ENCODE results near the gene ASTL.

ASTL gene

DNA sequence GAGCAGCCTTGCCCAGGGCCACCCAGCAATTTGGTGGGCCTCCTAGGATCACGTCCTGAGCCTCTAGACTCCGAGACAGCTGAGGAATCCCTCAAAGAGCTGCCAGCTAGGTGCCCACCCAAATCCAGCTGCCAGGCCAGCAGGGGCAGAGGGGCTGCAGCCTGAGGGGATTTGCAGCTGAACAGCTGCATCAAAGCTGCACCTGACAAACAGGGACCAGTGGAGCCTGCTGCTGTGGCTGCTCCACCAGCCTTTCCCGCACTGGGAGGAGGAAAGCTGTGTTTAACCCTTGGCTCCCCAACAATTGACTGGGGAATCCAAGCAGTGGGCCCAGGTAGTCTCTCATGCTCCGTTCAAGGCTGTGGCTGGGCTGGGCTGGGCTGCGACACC is 30.2 kb downstream of the ASTL start:
- no peak overlapping the region for H3K4me3 ChIP-seq (ENCODE audit: low read length)
- DNase-seq (ENCODE audit: low read depth), result no peak
- TF ChIP-seq, protein P1, sequence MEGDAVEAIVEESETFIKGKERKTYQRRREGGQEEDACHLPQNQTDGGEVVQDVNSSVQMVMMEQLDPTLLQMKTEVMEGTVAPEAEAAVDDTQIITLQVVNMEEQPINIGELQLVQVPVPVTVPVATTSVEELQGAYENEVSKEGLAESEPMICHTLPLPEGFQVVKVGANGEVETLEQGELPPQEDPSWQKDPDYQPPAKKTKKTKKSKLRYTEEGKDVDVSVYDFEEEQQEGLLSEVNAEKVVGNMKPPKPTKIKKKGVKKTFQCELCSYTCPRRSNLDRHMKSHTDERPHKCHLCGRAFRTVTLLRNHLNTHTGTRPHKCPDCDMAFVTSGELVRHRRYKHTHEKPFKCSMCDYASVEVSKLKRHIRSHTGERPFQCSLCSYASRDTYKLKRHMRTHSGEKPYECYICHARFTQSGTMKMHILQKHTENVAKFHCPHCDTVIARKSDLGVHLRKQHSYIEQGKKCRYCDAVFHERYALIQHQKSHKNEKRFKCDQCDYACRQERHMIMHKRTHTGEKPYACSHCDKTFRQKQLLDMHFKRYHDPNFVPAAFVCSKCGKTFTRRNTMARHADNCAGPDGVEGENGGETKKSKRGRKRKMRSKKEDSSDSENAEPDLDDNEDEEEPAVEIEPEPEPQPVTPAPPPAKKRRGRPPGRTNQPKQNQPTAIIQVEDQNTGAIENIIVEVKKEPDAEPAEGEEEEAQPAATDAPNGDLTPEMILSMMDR (IDR thresholded peaks at IDR 0.05; ENCODE audit: insufficient read depth, low read depth, low read length, missing control alignments), result no peak

- no peak overlapping the region for H3K4me3 ChIP-seq (ENCODE audit: low read length)
Observed at GRCh38 chr2:96107708-96108065, 30.6 kb downstream of the ASTL start.

DNA sequence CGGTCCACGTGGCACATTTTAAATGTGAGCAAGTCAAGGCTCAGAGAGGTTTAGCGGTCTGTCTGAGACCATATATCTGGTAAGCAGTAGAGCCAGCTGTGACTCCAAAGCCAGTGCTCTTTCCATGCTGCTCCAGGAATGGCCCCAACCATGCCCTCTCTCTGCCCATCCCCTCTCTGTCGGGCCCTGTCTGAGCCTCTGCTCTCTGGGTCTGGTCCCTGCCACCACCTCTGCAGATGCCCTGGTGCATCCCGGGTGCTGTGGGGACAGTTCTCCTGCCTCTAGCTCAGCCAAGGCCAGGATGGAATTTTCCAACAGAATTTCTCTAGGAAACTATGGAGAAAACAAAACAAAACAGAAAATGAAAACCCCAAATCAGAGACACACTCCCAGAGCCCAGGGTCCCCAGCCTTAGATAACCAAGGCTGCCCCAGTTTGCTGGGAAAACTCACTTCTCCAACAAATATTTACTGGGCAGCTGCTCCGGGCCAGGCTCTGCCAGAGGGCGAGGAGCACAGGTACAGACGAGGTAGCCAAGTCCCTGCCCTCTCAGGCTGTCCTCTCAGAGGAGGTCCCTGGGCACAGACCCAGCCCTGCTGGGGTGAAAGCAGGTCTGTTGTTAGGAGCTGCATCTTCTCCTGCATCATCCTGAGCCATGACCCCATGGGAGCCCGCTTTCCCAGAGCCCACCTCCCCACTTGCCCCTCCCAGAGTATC is 31.2 kb downstream of the ASTL start:
- no peak for DNase-seq (ENCODE audit: low read depth)
- TF ChIP-seq, protein P1 (IDR thresholded peaks at IDR 0.05; ENCODE audit: insufficient read depth, low read depth, low read length, missing control alignments), result no peak

More at GRCh38 chr2:96107708-96108065, 30.6 kb downstream of the ASTL start:
- TF ChIP-seq, protein P1 (IDR thresholded peaks at IDR 0.05; ENCODE audit: insufficient read depth, low read depth, low read length, missing control alignments), result no peak
- no peak for DNase-seq (ENCODE audit: low read depth)

GRCh38 chr2:96105994-96106715 is 32.1 kb downstream of the ASTL start:
- H3K4me3 ChIP-seq (ENCODE audit: low read length), result no peak overlapping the region

More for the DNA sequence above, 31.2 kb downstream of the ASTL start:
- no peak overlapping the region for H3K4me3 ChIP-seq (ENCODE audit: low read length)

DNA sequence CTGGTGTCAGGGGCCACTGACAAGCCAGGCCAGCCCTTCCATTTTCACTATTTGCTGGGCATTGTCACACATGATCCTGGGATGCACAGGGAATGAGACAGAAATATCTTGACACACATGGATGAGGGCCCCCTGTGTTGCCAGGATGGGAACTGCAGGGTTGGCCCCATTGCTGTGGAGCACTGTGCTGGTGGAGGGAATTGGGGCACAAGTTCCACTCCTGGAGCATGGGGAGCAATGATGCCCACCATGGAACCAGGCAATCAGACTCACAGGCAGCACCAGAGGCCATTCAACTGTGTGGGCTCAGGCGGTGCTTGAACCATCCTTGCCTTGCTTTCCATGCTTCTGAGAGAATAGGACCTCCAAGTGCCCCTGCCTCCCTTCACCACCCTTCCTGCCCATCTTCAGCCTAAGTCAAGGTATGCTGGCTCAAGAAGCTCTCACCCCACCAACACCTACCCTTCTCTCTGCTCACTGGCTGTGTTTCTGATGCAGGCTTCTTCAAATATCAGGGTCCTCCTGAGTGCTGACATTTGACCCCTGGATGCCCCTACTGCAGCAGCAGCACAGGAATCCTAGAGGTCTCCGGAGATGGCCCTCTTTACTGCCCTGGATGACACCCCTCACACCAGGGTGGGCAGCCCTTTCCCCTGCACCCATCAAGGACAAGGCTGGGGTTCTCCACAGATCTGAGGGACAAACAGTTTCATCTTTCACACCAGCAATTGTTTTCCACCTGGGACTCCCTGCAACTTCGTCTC is 33.0 kb downstream of the ASTL start:
- DNase-seq (ENCODE audit: low read depth), result no peak
- TF ChIP-seq, protein P1 (IDR thresholded peaks at IDR 0.05; ENCODE audit: insufficient read depth, low read depth, low read length, missing control alignments), result no peak
- no peak overlapping the region for H3K4me3 ChIP-seq (ENCODE audit: low read length)

More at GRCh38 chr2:96105994-96106715, 32.1 kb downstream of the ASTL start:
- no peak for DNase-seq (ENCODE audit: low read depth)
- TF ChIP-seq, protein P1 (IDR thresholded peaks at IDR 0.05; ENCODE audit: insufficient read depth, low read depth, low read length, missing control alignments), result no peak

DNA sequence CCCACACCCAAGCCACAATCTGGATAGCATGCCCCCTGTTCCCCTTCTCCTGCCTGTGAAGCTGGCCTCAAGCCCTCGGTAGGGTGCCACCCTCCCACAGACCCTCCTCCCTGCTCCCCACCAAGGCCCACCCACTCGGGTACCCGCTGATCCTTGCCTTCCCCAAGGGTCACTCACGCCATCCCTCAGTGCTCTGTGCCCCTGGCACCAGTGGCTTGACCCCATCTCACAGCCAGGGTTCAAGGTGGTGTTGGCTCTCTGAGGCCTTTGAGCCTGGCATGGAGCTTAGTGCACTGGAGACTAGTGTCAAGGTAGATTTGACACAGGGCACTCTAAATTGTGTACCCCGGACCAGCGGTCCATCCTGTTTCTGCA is 33.8 kb downstream of the ASTL start:
- TF ChIP-seq, protein P1 (IDR thresholded peaks at IDR 0.05; ENCODE audit: insufficient read depth, low read depth, low read length, missing control alignments), result no peak
- no peak for DNase-seq (ENCODE audit: low read depth)
- no peak overlapping the region for H3K4me3 ChIP-seq (ENCODE audit: low read length)
